PC-9 (cell line): ENCODE results near the gene OR8G5.

ENCODE experiments used
- CTCF ChIP-seq: fragments of 200-600 bp; sonication (generic); conservative IDR thresholded peaks from 2 replicates; pipeline ENCODE4 v1.6.1; 2017; ENCODE audit warnings: mixed run types, antibody characterized with exemption, mild to moderate bottlenecking, moderate library complexity
- EZH2 ChIP-seq: fragments of 200-600 bp; sonication (generic); IDR thresholded peaks from 2 replicates; pipeline ENCODE4 v1.8.0; 2017; ENCODE audit warnings: antibody characterized with exemption, low read depth

DNA sequence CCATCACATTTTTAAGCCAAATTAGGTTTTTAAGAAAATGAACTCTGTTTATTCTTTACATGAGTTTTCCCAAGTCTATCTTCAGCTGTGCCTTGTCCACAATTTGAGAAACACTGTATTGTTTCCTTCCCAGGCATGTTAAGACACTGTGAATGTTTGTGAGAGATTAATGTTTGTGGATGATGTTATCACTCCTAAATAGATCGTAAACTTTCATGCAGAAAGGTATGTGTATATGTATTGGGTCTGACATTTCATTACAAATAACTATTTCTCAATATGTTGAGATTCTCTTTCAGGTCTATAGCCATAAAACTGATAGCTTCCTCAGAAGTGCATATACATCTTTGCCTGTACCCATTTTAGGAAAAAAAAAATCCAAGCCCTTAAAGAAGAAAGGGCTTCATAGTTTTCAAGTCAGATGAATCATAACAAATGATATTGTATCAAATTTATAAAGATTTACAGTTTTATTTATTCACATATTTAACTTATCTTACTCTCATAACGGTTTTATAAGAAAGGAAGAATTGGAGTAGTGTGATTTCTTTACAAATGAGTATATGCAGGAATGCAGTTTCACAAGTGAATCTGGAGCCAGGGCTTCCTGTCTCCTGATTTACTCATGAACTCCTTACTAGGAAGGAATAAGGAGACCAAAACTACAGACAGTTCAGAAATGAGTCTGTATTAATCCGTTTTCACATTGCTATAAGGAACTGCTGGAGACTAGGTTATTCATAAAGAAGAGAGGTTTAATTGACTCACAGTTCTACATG, 46.4 kb downstream of the OR8G5 start:
- no peak for TF ChIP-seq CTCF
- no peak for TF ChIP-seq EZH2
